Measurements from ENCODE around the gene VTI1A. TPM values are rescaled to one million over a fixed set of nuclear protein-coding genes. Genes with fewer than 3 reads are reported as not detected.

The VTI1A gene
- total RNA-seq, 1 donor from 2014 or later, result 36.9 TPM

DNA sequence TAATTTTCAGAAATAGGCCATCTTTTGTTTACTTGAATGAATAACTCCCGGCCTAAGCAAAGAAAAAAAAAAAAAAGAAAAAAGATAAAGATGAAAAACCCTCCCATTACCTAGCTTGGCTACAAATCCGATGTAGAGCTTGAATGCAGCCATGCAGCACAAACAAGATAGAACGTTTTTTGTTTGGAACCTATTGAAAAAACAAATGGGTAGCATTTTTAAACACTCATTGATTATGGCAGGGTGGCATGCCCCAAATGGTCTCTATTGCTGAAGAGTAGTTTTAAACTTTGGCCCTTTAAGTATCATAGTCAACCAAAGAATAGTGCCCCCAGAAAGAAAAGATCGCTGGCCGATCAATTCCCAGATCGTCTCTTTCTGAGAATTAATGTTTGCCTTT lies 84.4 kb downstream of the VTI1A start:
- peaks cover 14% of the 10 kb centered on the region for H3K4me1 ChIP-seq
- no peaks in the 10 kb centered on the region for H3K36me3 ChIP-seq
- DNase-seq (no peak), ATAC-seq (no peak)
- H3K27me3 ChIP-seq (ENCODE audit: low read depth), result no peaks in the 10 kb centered on the region
- no peak overlapping the region for H3K27ac ChIP-seq
- H3K9me3 ChIP-seq, result no peaks in the 10 kb centered on the region
- TF ChIP-seq, protein P1, sequence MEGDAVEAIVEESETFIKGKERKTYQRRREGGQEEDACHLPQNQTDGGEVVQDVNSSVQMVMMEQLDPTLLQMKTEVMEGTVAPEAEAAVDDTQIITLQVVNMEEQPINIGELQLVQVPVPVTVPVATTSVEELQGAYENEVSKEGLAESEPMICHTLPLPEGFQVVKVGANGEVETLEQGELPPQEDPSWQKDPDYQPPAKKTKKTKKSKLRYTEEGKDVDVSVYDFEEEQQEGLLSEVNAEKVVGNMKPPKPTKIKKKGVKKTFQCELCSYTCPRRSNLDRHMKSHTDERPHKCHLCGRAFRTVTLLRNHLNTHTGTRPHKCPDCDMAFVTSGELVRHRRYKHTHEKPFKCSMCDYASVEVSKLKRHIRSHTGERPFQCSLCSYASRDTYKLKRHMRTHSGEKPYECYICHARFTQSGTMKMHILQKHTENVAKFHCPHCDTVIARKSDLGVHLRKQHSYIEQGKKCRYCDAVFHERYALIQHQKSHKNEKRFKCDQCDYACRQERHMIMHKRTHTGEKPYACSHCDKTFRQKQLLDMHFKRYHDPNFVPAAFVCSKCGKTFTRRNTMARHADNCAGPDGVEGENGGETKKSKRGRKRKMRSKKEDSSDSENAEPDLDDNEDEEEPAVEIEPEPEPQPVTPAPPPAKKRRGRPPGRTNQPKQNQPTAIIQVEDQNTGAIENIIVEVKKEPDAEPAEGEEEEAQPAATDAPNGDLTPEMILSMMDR (IDR thresholded peaks at IDR 0.05), result no peak
- H3K4me3 ChIP-seq, result peak overlapping the region; percentile 37
- intact Hi-C loops (cut with DNase I), result no loop called here

DNA sequence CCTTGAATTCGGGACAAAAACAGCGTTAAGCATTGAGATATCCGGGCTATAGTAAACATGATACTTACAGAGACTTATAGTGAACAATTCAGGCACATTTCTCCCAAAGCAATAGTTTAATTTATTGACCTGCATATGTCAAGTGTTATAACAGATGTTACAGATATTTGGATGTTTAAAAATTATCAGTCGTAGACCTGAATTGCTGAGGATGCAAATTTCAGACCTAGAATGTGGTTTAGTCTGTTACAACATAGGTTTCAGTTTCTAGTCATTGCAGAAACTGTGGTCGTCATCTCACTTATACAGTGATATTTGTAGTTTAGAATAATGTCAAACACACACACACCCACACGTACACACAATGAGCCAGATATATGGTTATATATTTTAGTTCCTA lies 85.2 kb downstream of the VTI1A start:
- intact Hi-C loops (cut with DNase I), result no loop called here
- TF ChIP-seq, protein P1 (IDR thresholded peaks at IDR 0.05), result no peak
- no peaks in the 10 kb centered on the region for H3K27me3 ChIP-seq (ENCODE audit: low read depth)
- peak overlapping the region; percentile 37 for H3K4me3 ChIP-seq
- H3K4me1 ChIP-seq, result peaks cover 14% of the 10 kb centered on the region
- ATAC-seq (peak in 1 of 2 donors; percentile 48), DNase-seq (no peak)
- no peaks in the 10 kb centered on the region for H3K36me3 ChIP-seq
- no peaks in the 10 kb centered on the region for H3K9me3 ChIP-seq
- no peak overlapping the region for H3K27ac ChIP-seq

DNA sequence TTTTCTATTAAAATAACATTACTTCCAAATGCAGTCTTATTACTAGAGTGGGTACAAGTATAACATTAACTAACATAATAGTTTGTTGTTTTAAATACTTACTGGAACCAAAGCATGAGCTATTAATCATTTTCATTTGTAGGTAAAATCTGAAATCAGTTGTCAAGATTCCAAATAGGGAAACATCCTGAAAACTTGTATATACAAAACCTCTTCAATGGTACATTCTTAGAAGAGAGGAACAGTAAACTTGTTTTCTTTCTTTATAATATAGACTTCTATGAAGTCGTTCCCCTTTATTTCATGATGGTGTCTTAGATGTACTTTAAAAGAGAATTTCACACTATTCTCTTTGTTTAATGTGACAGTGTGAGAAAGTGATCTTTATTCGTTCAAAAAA lies 85.9 kb downstream of the VTI1A start:
- Histone ChIP-seq H3K4me3 (no peak overlapping the region), H3K27ac (no peak overlapping the region), H3K4me1 (peaks cover 14% of the 10 kb centered on the region), H3K27me3 (ENCODE audit: low read depth) (no peaks in the 10 kb centered on the region), H3K9me3 (no peaks in the 10 kb centered on the region), H3K36me3 (no peaks in the 10 kb centered on the region)
- no peak for ATAC-seq
- intact Hi-C loops (cut with DNase I), result no loop called here
- TF ChIP-seq, protein P1 (IDR thresholded peaks at IDR 0.05), result no peak
- DNase-seq, result no peak

DNA sequence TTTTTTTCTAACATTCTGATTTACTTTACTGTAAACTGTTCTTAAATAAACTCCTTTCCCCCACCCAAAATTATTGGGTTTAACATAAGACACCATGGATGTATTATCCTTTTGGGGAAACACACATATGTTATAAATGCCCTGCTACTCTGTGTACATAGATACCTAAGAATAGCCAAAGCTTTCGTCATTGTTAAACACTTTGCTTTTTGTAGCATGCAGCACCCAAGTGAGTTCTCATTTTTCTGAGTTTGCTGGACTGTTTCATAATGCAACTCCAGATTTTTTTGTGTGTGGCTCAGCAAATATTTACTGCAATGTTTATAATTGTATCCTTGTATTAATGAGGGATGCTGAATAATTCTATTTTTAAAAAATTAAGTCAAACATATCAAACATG lies 86.9 kb downstream of the VTI1A start:
- H3K27ac ChIP-seq, result no peak overlapping the region
- TF ChIP-seq, protein P1 (IDR thresholded peaks at IDR 0.05), result no peak
- DNase-seq (no peak), ATAC-seq (no peak)
- peaks cover 8% of the 10 kb centered on the region for H3K36me3 ChIP-seq
- no peaks in the 10 kb centered on the region for H3K9me3 ChIP-seq
- intact Hi-C loops (cut with DNase I), result no loop called here
- no peaks in the 10 kb centered on the region for H3K27me3 ChIP-seq (ENCODE audit: low read depth)
- H3K4me1 ChIP-seq, result peaks cover 14% of the 10 kb centered on the region
- H3K4me3 ChIP-seq, result no peak overlapping the region

DNA sequence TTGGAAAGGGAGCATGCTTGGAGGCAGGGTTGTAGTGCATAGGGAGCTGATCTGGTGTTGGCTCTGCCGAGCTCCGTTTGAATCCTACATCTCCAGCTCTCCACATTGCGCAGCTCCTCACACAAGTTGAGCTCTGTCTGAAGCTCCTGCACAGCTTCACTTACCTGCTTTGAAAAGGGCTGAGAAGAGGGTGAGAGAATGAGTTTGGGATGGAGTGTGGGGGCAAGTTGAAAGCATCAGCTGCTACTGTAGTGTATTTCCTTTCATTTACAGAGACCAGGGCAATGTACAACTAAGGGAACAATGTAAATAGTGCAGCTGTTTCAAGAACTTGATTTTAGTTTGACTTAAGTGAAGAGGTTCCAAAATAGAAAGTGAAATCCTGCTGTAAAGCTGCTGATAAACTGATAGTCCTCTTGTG lies 88.5 kb downstream of the VTI1A start:
- peak overlapping the region; percentile 1 for H3K4me3 ChIP-seq
- ATAC-seq, result peak in 1 of 2 donors; percentile 26
- DNase-seq, result no peak

More for the DNA sequence above, 88.5 kb downstream of the VTI1A start:
- H3K36me3 ChIP-seq, result peaks cover 14% of the 10 kb centered on the region
- H3K27me3 ChIP-seq (ENCODE audit: low read depth), result no peaks in the 10 kb centered on the region
- no peak overlapping the region for H3K27ac ChIP-seq
- no peaks in the 10 kb centered on the region for H3K9me3 ChIP-seq
- TF ChIP-seq, protein P1 (IDR thresholded peaks at IDR 0.05), result no peak
- intact Hi-C loops (cut with DNase I), result no loop called here
- peaks cover 14% of the 10 kb centered on the region for H3K4me1 ChIP-seq
